A549 (cell line): Measurements from ENCODE around the gene DSC2. TPM values are rescaled to one million over a fixed set of nuclear protein-coding genes. Genes with fewer than 3 reads are reported as not detected.

Experiments
- ATAC-seq, 2 experiments: fragments of 200-7000 bp in 1 of 2; fragments of >200 bp in 1 of 2; cut with Nextera tagmentation in 1 of 2; cut with Tn5 transposase in 1 of 2; 3 replicates each; pipeline versions ENCODE4 v1.8.0 to v1.9.1; 2018 to 2020; ENCODE audit warnings: mild to moderate bottlenecking in 1 of 2, moderate library complexity in 1 of 2
- CTCF ChIA-PET: fragments of 300-600 bp; sonication (Branson Sonifier 250); formaldehyde crosslinking; extraction: SDS; loops from one replicate; lab custom pipeline; 2021; ENCODE audit warnings: antibody characterized with exemption, inconsistent platforms; lab: Yijun Ruan, JAX
- POLR2A ChIA-PET: fragments of 350-600 bp; formaldehyde crosslinking; extraction: SDS; loops from one replicate; lab custom pipeline; 2021; ENCODE audit warnings: antibody characterized with exemption, inconsistent platforms; lab: Yijun Ruan, JAX
- DNase-seq, 2 experiments: peaks; one replicate each; pipeline versions ENCODE4 v3.0.0 to v3.0.0-alpha.2; 2011 to 2016; ENCODE audit warnings: low read depth in 1 of 2, low spot score in 1 of 2
- FAIRE-seq: peaks from 2 replicates; lab custom pipeline; 2011; peaks lifted over from hg19 to GRCh38; lab: Jason Lieb, UNC
- H3K27ac ChIP-seq, 2 experiments: fragments of >200 bp; sonication (Bioruptor Twin); formaldehyde crosslinking; 3 replicates each; pipeline ENCODE4 v1.5.1; 2016 to 2017
- H3K4me1 ChIP-seq: fragments of >200 bp; sonication (Bioruptor Twin); formaldehyde crosslinking; 3 replicates; pipeline ENCODE4 v1.6.1; 2016
- H3K4me2 ChIP-seq: fragments of >200 bp; sonication (Bioruptor Twin); formaldehyde crosslinking; 3 replicates; pipeline ENCODE4 v1.6.1; 2016
- H3K4me3 ChIP-seq: fragments of >200 bp; sonication (Bioruptor Twin); formaldehyde crosslinking; 3 replicates; pipeline ENCODE4 v1.5.1; 2016
- H3K9me3 ChIP-seq: fragments of >200 bp; sonication (Bioruptor Twin); formaldehyde crosslinking; 3 replicates; pipeline ENCODE4 v1.6.1; 2016
- BHLHE40 ChIP-seq: IDR thresholded peaks from 2 replicates; pipeline ENCODE4 v1.6.1; 2012; ENCODE audit warnings: low read depth, low read length, inconsistent platforms
- CBX2 ChIP-seq: fragments of 200-600 bp; sonication (generic); IDR thresholded peaks from 2 replicates; pipeline ENCODE4 v1.6.1; 2016; ENCODE audit warnings: low read depth, mild to moderate bottlenecking, borderline replicate concordance
- CEBPB ChIP-seq, 2 experiments: fragments of >200 bp in 1 of 2; sonication (Bioruptor Twin) in 1 of 2; formaldehyde crosslinking in 1 of 2; IDR thresholded peaks; 2 replicates each; pipeline ENCODE4 v1.6.1; 2012 to 2016
- EHF ChIP-seq: fragments of 250-450 bp; sonication (Bioruptor Pico); IDR thresholded peaks from 2 replicates; pipeline ENCODE4 v1.5.0; 2020; ENCODE audit warnings: mild to moderate bottlenecking
- ESRRA ChIP-seq: fragments of 150-350 bp; IDR thresholded peaks from 2 replicates; pipeline ENCODE4 v1.6.1; 2014; ENCODE audit warnings: mild to moderate bottlenecking, low read length, borderline replicate concordance
- FOSL2 ChIP-seq, 2 experiments: fragments of 450-650 bp in 1 of 2; fragments of >200 bp in 1 of 2; sonication (Bioruptor Twin) in 1 of 2; formaldehyde crosslinking; IDR thresholded peaks; 2 replicates each; pipeline versions ENCODE4 v1.5.0 to v1.6.1; 2016 to 2020; ENCODE audit warnings: mild to moderate bottlenecking in 1 of 2, moderate library complexity in 1 of 2
- GATA3 ChIP-seq: IDR thresholded peaks from 2 replicates; pipeline ENCODE4 v1.6.1; 2012; ENCODE audit warnings: borderline replicate concordance
- HEYL ChIP-seq: fragments of 250-450 bp; sonication (Bioruptor Pico); IDR thresholded peaks from 2 replicates; pipeline ENCODE4 v1.8.0; 2021; ENCODE audit warnings: mild to moderate bottlenecking, moderate library complexity
- HMGXB4 ChIP-seq: fragments of 250-450 bp; sonication (Bioruptor Pico); IDR thresholded peaks from 2 replicates; pipeline ENCODE4 v1.5.0; 2021; ENCODE audit warnings: mild to moderate bottlenecking, moderate library complexity, borderline replicate concordance
- HOXA7 ChIP-seq: fragments of 250-450 bp; sonication (Bioruptor Pico); IDR thresholded peaks from 2 replicates; pipeline ENCODE4 v1.5.0; 2020; ENCODE audit warnings: mild to moderate bottlenecking, moderate library complexity
- HOXB5 ChIP-seq: fragments of 250-450 bp; sonication (Bioruptor Pico); IDR thresholded peaks from 2 replicates; pipeline ENCODE4 v1.5.0; 2020; ENCODE audit warnings: mild to moderate bottlenecking, moderate library complexity
- KDM5A ChIP-seq: fragments of 200-600 bp; sonication (generic); IDR thresholded peaks from 2 replicates; pipeline ENCODE4 v1.6.1; 2016; ENCODE audit warnings: antibody characterized with exemption, mild to moderate bottlenecking
- NFE2L2 ChIP-seq: fragments of 150-350 bp; conservative IDR thresholded peaks from 2 replicates; pipeline ENCODE4 v1.6.1; 2014; ENCODE audit warnings: low read length
- NR3C1 ChIP-seq: fragments of >200 bp; sonication (Bioruptor Twin); formaldehyde crosslinking; IDR thresholded peaks from 3 replicates; pipeline ENCODE4 v1.6.1; 2017
- POLR2A ChIP-seq: IDR thresholded peaks from 2 replicates; pipeline ENCODE4 v1.6.1; 2012; ENCODE audit warnings: mild to moderate bottlenecking, low read length
- RAD21 ChIP-seq, 2 experiments: fragments of >200 bp in 1 of 2; sonication (Bioruptor Twin) in 1 of 2; formaldehyde crosslinking in 1 of 2; IDR thresholded peaks in 1 of 2; conservative IDR thresholded peaks in 1 of 2; 2 replicates in 1 of 2; 3 replicates in 1 of 2; pipeline ENCODE4 v1.6.1; 2012 to 2018; ENCODE audit warnings: inconsistent platforms in 1 of 2
- RARB ChIP-seq: fragments of 250-450 bp; sonication (Bioruptor Pico); IDR thresholded peaks from 2 replicates; pipeline ENCODE4 v1.8.0; 2021; ENCODE audit warnings: mild to moderate bottlenecking, moderate library complexity
- RCOR1 ChIP-seq: fragments of 150-350 bp; IDR thresholded peaks from 2 replicates; pipeline ENCODE4 v1.6.1; 2014; ENCODE audit warnings: antibody characterized with exemption, low read length, low read depth
- RNF2 ChIP-seq: fragments of 200-600 bp; sonication (generic); IDR thresholded peaks from 2 replicates; pipeline ENCODE4 v1.6.1; 2016; ENCODE audit warnings: low read depth, mild to moderate bottlenecking, antibody characterized with exemption, moderate library complexity, borderline replicate concordance
- SMC3 ChIP-seq: fragments of >200 bp; sonication (Bioruptor Twin); formaldehyde crosslinking; IDR thresholded peaks from 3 replicates; pipeline ENCODE4 v1.6.1; 2018; ENCODE audit warnings: inconsistent platforms
- TFCP2L1 ChIP-seq: fragments of 250-450 bp; sonication (Bioruptor Pico); IDR thresholded peaks from 2 replicates; pipeline ENCODE4 v1.5.0; 2021; ENCODE audit warnings: mild to moderate bottlenecking
- ZNF302 ChIP-seq: fragments of 250-450 bp; sonication (Bioruptor Pico); IDR thresholded peaks from 2 replicates; pipeline ENCODE4 v1.9.0; 2021; ENCODE audit warnings: inconsistent platforms, mild to moderate bottlenecking, moderate library complexity
- ZSCAN20 ChIP-seq: fragments of 250-450 bp; sonication (Bioruptor Pico); IDR thresholded peaks from 2 replicates; pipeline ENCODE4 v1.8.0; 2022; ENCODE audit warnings: mild to moderate bottlenecking, moderate library complexity
- WGBS: methylation state at CpG from one replicate; pipeline ENCODE4 v1.1.6; 2017; ENCODE audit errors: missing lambda C conversion rate; 5-methylcytosine and 5-hydroxymethylcytosine counted together
- polyA plus RNA-seq, 4 experiments: library from polyadenylated mRNA; depleted of rRNA in 3 of 4; stranded (reverse); fragments of >200 nt; fragmentation: RNase III in 1 of 4; extraction: RNeasy Plus Mini Kit Qiagen cat#74134 plus additional on column Dnase treatment in 1 of 4; gene quantifications; 2 replicates in 3 of 4; 3 replicates in 1 of 4; pipeline ENCODE4 v1.2.3, GENCODE V29; 2011 to 2017
- TF ChIP-seq, protein P1 (sequence below): IDR thresholded peaks from 2 replicates; pipeline ENCODE4 v1.6.1; 2012; ENCODE audit warnings: low read depth, borderline replicate concordance
- TF ChIP-seq, protein P2 (sequence below): fragments of 150-350 bp; IDR thresholded peaks from 2 replicates; pipeline ENCODE4 v1.6.1; 2014; ENCODE audit warnings: low read depth, mild to moderate bottlenecking, low read length

The DSC2 gene
- polyA plus RNA-seq, 2 of the 4 experiments (the other 2 are of a cell fraction): 0.63 to 2.0 TPM

DNA sequence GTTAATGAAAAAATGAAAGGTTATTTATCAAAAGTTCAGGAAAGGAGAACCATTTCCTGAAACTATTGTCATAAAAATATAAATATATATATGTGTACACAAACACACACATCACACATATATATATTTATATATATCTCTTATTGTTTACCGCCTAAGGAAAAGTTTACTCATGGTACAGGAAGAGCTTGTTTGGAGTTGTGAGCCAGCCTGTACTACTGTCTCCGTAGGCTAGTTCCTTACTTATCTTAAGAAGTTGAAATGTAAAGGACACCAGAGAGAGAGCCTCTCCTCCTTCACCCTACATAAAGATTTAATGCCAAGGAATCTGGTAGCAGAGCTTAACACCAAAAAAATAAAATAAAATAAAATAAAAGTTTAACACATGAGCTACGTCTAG lies 40.8 kb upstream of the DSC2 start:
- 88% methylated on average over 3 of the region's 3 CpGs for WGBS
- H3K4me2 ChIP-seq: no peak overlapping the region
- H3K4me1 ChIP-seq: no peaks in the 10 kb centered on the region
- FAIRE-seq: no peak
- no peak for ATAC-seq
- ChIA-PET CTCF (no interaction called here), POLR2A (no interaction called here)
- H3K4me3 ChIP-seq: no peak overlapping the region
- no peak for DNase-seq
- TF ChIP-seq POLR2A (no peak), FOSL2 (IDR thresholded peaks at IDR 0.05) (no peak), FOSL2 (CRISPR knock-in tag; IDR thresholded peaks at IDR 0.05) (no peak), NR3C1 (no peak), BHLHE40 (no peak), HEYL (CRISPR knock-in tag) (no peak), NFE2L2 (no peak), ESRRA (no peak)
- TF ChIP-seq, protein P1, sequence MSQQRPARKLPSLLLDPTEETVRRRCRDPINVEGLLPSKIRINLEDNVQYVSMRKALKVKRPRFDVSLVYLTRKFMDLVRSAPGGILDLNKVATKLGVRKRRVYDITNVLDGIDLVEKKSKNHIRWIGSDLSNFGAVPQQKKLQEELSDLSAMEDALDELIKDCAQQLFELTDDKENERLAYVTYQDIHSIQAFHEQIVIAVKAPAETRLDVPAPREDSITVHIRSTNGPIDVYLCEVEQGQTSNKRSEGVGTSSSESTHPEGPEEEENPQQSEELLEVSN: no peak
- H3K9me3 ChIP-seq: no peaks in the 10 kb centered on the region
- H3K27ac ChIP-seq: no peak overlapping the region

DNA sequence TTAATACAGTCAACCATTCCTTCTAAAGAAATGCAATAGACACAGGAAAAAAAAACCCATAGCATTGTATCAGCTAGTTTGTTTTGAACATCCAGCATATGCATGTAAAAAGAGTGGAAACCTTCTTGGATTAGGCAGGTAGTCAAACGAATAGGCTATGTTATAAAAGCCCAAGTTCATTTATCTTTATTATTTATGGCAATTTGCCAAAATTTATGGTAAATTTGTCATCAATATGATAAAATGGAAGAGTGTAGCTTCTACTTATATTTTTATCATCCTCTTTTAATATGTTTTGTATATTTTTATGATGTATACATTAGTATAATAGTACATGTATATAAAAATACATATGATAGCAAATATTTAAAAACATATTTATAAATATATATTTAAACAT lies 36.5 kb upstream of the DSC2 start:
- FAIRE-seq (no peak), ATAC-seq (no peak), DNase-seq (no peak)
- whole genome bisulfite sequencing: 10% methylated on average over 1 of the region's 1 CpG
- no peak overlapping the region for H3K4me2 ChIP-seq
- ChIA-PET CTCF (no interaction called here), POLR2A (no interaction called here)
- no peak overlapping the region for H3K27ac ChIP-seq
- H3K4me1 ChIP-seq: no peaks in the 10 kb centered on the region
- TF ChIP-seq HOXB5 (CRISPR knock-in tag): no peak
- TF ChIP-seq, protein P2, sequence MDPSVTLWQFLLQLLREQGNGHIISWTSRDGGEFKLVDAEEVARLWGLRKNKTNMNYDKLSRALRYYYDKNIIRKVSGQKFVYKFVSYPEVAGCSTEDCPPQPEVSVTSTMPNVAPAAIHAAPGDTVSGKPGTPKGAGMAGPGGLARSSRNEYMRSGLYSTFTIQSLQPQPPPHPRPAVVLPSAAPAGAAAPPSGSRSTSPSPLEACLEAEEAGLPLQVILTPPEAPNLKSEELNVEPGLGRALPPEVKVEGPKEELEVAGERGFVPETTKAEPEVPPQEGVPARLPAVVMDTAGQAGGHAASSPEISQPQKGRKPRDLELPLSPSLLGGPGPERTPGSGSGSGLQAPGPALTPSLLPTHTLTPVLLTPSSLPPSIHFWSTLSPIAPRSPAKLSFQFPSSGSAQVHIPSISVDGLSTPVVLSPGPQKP: no peak
- TF ChIP-seq TFCP2L1 (CRISPR knock-in tag): no peak
- TF ChIP-seq EHF: no peak
- no peak for TF ChIP-seq SMC3
- no peak for TF ChIP-seq RAD21 (conservative IDR thresholded peaks at IDR 0.05 in 1 of 2, IDR thresholded peaks at IDR 0.05 in 1 of 2)
- no peak for TF ChIP-seq GATA3
- TF ChIP-seq CBX2: no peak
- no peak for TF ChIP-seq HOXA7 (CRISPR knock-in tag)
- no peak for TF ChIP-seq ZNF302 (CRISPR knock-in tag)
- no peak for TF ChIP-seq BHLHE40
- TF ChIP-seq RNF2: no peak
- TF ChIP-seq RARB (CRISPR knock-in tag): no peak
- no peak for TF ChIP-seq CEBPB (IDR thresholded peaks at IDR 0.05)
- no peak for TF ChIP-seq ZSCAN20
- TF ChIP-seq KDM5A: no peak
- TF ChIP-seq RCOR1: no peak
- TF ChIP-seq, protein P1: no peak
- no peak for TF ChIP-seq HMGXB4 (CRISPR knock-in tag)
- H3K9me3 ChIP-seq: no peaks in the 10 kb centered on the region
- no peak overlapping the region for H3K4me3 ChIP-seq
